SKM-1 treated with dmso at 0.1 percent for 144 hours (cell line): ENCODE measurements around the gene OR10H1.
A peak's percentile ranks its signal among the peaks of the same experiment; 100 is the strongest.
"Not testable (repeated sequence)": the region's sequence is repeated elsewhere in the genome, so short reads cannot be mapped to it uniquely, and the experiment has no call there.

Source experiments
- DNase-seq: peaks from one replicate; lab custom pipeline; 2025; ENCODE audit not compliant: unreplicated experiment; lab: John Stamatoyannopoulos, UW

OR10H1 gene

GRCh38 chr19:15815306-15815705, at the start of gene OR10H1:
TSS of gene OR10H1 (minus strand) at chr19:15815664. CDS start at chr19:15808037, 7,627 bp downstream.
- DNase-seq = no peak

- DNase-seq = no peak
These were observed 49.4 kb upstream of the OR10H1 start for GRCh38 chr19:15864824-15865223.

GRCh38 chr19:15863272-15863671, 47.8 kb upstream of the OR10H1 start:
- no peak for DNase-seq

- DNase-seq = no peak
These were observed 47.0 kb upstream of the OR10H1 start for GRCh38 chr19:15862444-15862843.

- no peak for DNase-seq
These were observed 45.1 kb upstream of the OR10H1 start for GRCh38 chr19:15860522-15860921.

- DNase-seq = no peak
These were observed 43.7 kb upstream of the OR10H1 start for GRCh38 chr19:15859187-15859586.

- no peak for DNase-seq
These were observed 34.9 kb upstream of the OR10H1 start for GRCh38 chr19:15850385-15850784.

- DNase-seq = no peak
These were observed 31.5 kb upstream of the OR10H1 start for GRCh38 chr19:15846923-15847322.

GRCh38 chr19:15843894-15844222, 28.4 kb upstream of the OR10H1 start:
- DNase-seq = not testable (repeated sequence)

GRCh38 chr19:15843203-15843893, 27.9 kb upstream of the OR10H1 start:
- no peak for DNase-seq

GRCh38 chr19:15841875-15842569, 26.6 kb upstream of the OR10H1 start:
- DNase-seq = no peak

- DNase-seq = no peak
These were observed 25.4 kb upstream of the OR10H1 start for GRCh38 chr19:15840833-15841232.

- DNase-seq = not testable (repeated sequence)
These were observed 24.4 kb upstream of the OR10H1 start for GRCh38 chr19:15839888-15840287.

- no peak for DNase-seq
These were observed 22.9 kb upstream of the OR10H1 start for GRCh38 chr19:15838351-15838750.

- no peak for DNase-seq
These were observed 21.8 kb upstream of the OR10H1 start for GRCh38 chr19:15837221-15837731.

- DNase-seq = peak; percentile 96
These were observed 21.1 kb upstream of the OR10H1 start for GRCh38 chr19:15836330-15837220.

- DNase-seq = not testable (repeated sequence)
These were observed 20.3 kb upstream of the OR10H1 start for GRCh38 chr19:15835565-15836329.

GRCh38 chr19:15834232-15834631, 18.8 kb upstream of the OR10H1 start:
- DNase-seq = not testable (repeated sequence)

GRCh38 chr19:15831626-15832025, 16.2 kb upstream of the OR10H1 start:
- no peak for DNase-seq

- DNase-seq = no peak
These were observed 14.3 kb upstream of the OR10H1 start for GRCh38 chr19:15829786-15830185.

- DNase-seq = no peak
These were observed 13.8 kb upstream of the OR10H1 start for GRCh38 chr19:15829306-15829698.
